CD1c-positive myeloid dendritic cell (primary cell): ENCODE measurements around the gene OR5V1.
"Not testable (repeated sequence)": the region's sequence is repeated elsewhere in the genome, so short reads cannot be mapped to it uniquely, and the experiment has no call there.

ENCODE experiments used
- DNase-seq: peaks from one replicate; pipeline ENCODE4 v3.0.0-alpha.2; 2016; ENCODE audit errors: extremely low spot score

Gene OR5V1

GRCh38 chr6:29368765-29369164, at the start of gene OR5V1:
Gene OR5V1 (minus strand): TSS chr6:29368865. CDS start chr6:29356195, 12,670 bp downstream.
- DNase-seq = no peak

GRCh38 chr6:29414588-29414987, 45.9 kb upstream of the OR5V1 start, which contains the start of gene OR12D1:
Gene OR12D1 (plus strand): TSS chr6:29414928.
- no peak for DNase-seq

DNA sequence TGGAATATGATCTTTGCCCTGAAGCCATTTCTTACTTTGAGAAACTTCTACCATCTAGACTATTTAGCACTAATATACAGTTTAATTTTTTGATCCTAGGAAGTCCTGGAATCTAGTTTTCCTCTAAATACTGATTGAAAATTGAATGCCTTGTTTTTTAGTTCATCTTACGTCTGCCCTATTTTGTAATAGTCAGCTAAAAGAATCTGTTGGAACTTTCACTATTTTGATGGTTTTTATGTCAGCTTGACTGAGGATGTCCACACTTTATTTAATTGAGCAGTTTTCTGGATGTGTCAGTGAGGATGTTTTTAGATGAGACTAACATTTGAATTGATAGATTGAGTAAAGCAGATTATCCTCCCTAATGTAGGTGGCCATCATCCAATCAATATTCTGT, 35.1 kb upstream of the OR5V1 start:
- DNase-seq = no peak

DNA sequence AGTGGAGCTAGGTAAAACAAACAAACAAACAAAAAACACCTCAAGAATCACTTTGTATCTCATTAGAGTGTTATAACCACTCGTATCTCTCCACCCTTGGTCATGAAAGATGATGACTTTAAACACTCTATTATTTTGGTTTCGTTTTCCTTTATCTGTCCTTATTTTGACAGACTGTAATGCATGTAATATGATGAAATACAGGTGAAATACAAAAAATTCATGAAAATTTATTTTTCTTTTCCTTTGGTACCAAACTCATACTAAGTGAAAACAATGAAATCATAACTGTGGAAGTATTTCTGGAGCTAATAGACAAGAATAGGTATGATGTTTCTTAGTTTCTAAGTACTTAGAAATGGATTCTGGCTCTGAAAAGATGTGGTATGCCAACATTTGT, 30.9 kb upstream of the OR5V1 start:
- no peak for DNase-seq

DNA sequence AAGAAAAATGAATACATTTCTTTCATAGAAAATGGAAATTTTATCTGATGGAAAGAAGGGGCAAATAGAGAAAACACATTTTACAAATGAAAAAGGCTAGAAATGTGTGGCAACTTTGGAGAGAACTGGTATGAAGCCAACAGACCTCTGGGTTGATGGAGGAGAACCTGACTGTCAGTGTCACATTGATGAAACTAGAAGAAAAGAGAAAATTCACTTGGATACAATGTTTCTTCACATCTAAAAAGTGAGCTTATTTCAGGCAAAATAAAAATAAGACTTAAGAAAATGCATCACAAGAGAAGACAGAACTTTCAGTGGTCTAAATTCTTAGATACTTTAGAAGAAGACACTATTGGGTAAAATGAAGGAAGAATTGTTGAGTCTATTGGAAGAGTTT, 26.7 kb upstream of the OR5V1 start, which contains the start of gene OR12D2:
TSS of gene OR12D2 (plus strand) at position 301 of the 400 bp plus-strand sequence. CDS start 1,069 bp downstream, outside the sequence.
- no peak for DNase-seq

DNA sequence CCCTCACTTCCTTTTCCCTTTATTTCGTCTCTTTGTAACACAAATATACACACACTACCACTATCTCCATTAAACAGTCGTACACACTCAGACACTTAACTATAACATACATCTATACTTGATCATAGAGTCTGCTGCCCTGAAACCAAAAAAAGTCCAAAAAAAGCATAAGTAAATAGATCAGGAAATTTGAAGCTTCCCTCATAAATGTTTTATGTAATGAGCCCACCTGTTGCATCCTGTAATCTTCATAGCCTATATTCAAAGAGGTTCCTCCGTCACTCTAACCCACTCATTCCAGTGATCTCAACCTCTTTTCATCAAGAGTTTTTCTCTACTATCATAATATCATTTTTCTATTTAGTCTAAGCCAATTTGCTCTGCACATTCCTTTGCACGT, 19.9 kb upstream of the OR5V1 start:
- DNase-seq = no peak

DNA sequence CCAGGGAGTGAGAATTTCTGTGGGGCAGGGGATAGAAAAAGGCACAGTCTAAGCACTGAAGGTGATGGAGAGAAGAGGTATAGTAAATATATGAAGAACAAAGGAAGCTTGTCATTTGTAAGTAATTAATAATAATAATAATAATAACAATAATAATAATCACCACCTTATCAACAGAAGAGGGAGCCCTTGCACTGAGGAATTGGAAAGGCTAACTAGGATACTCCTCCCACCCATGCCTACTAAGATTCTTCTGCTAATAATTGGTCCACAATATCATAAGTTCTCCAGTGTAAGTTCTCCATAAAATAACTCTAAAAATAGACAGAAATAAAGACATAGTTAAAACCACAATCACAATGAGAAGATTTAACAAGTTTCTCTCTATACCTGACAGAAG, 7.3 kb upstream of the OR5V1 start:
- no peak for DNase-seq

GRCh38 chr6:29375191-29375590, 6.5 kb upstream of the OR5V1 start, which contains the start of gene OR12D3:
Gene OR12D3 (minus strand): TSS chr6:29375291. CDS start chr6:29375287, 4 bp downstream.
- no peak for DNase-seq

DNA sequence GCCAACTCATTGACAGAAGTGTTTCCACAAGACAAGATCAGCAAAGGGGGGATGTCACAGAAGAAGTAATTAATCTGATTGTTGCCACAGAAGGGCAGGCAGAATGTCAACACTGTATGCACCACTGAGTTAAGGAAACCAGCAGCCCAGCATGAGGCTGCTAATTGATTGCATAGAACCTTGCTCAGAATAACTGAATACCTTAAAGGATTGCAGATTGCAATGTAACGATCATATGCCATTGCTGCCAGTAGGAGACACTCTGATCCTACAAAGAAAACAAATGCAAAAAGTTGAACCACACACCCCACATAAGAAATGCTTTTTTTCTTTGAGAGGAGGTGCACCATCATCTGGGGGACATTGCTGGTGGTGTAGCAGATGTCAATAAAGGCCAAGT, 13.1 kb downstream of the OR5V1 start:
- DNase-seq = no peak

- DNase-seq = no peak
Observed at GRCh38 chr6:29354980-29355379, 13.7 kb downstream of the OR5V1 start.

DNA sequence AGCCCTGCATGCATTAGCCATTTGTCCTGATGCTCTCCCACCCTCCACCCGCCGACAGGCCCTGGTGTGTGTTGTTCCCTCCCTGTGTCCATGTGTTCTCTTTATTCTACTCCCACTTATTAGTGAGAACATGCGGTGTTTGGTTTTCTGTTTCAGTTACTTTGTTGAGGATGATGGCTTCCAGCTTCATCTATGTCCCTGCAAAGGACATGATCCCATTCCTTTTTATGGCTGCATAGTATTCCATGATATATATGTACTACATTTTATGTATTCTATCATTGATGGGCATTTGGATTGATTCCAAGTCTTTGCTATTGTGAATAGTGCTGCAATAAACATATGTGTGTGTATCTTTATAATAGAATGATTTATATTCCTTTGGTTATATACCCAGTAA, 19.3 kb downstream of the OR5V1 start:
- DNase-seq = not testable (repeated sequence)

DNA sequence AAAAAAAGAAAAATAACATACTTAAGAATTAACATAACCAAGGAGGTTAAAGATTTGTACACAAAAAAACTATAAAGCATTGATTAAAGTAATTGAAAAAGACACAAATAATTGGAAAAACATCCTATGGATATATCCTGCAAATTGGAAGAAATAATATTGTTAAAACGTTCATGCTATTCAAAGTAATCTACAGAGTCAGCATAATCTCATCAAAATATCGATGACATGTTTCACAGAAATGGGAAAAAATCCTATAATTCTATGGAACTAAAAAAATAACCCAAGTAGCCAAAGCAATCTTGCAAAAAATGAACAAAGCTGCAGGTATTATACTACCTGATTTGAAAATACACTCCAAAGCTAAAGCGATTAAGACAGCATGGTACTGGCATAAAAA, 23.3 kb downstream of the OR5V1 start:
- no peak for DNase-seq

- no peak for DNase-seq
Observed at GRCh38 chr6:29336269-29336668, 32.4 kb downstream of the OR5V1 start.

DNA sequence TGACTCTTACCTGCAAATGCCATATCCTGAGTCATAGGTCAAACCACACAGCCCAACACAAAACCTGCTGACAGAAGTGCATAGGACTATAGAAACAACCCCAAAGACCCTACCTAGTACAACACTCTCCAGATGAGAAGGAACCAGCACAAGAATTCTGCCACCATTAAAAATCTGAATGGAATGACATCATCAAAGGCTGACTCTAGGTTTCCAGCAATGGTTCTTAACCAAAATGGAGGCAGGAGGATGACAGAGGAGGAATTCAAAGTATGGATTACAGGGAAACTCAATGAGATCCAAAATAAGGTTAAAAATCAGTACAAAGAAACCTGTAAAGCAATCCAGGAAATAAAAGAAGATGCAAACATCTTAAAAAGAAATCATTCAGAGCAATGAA, 36.0 kb downstream of the OR5V1 start:
- no peak for DNase-seq

- DNase-seq = no peak
Observed at GRCh38 chr6:29325777-29326176, 42.9 kb downstream of the OR5V1 start.

DNA sequence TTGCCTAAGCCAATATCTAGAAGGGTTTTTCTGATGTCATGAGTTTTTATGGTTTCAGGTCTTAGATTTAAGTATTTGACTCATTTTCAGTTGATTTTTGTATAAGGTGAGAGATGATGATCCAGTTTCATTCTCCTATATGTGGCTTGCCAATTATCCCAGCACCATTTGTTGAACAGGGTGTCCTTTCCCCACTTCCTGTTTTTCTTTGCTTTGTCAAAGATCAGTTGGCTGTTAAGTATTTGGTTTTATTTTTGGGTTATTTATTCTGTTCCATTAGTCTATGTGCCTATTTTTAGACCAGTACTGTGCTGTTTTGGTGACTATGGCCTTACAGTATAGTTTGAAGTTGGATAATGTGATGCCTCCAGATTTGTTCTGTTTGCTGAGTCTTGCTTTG, 45.3 kb downstream of the OR5V1 start:
- not testable (repeated sequence) for DNase-seq

DNA sequence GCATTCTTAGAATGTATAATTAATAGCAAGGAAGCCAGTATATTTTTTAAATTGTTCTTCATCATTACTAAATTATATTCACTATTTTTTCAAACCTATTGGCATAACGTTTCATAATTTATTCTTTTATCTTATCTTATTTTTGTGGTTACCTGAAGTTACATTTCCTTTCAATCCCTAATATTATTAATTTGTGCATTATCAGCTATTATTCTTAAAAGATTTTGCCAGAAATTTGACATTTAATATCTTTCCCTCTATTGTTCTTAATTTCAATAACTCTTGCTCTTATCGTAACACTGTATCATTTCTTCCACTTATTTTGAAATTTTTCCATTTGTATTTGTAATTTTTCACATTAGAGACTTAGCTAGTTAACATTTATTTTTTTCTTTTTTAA, 48.7 kb downstream of the OR5V1 start:
- DNase-seq = no peak
